Colonic mucosa (tissue), 4 donors: ENCODE results near the gene DPP10. TPM values are rescaled to one million over a fixed set of nuclear protein-coding genes. Genes with fewer than 3 reads are reported as not detected.
A peak's percentile ranks its signal among the peaks of the same experiment; 100 is the strongest.

Source experiments
- DNase-seq: peaks from one replicate; pipeline ENCODE4 v3.0.0-alpha.2; 2020
- H3K27ac ChIP-seq: fragments of 200-600 bp; one replicate; pipeline ENCODE4 v1.8.0; 2021
- H3K27me3 ChIP-seq: fragments of 200-600 bp; one replicate; pipeline ENCODE4 v1.8.0; 2021
- H3K36me3 ChIP-seq: fragments of 200-600 bp; one replicate; pipeline ENCODE4 v1.8.0; 2021
- H3K4me1 ChIP-seq: fragments of 200-600 bp; one replicate; pipeline ENCODE4 v1.8.0; 2021; ENCODE audit warnings: mild to moderate bottlenecking
- H3K4me3 ChIP-seq: fragments of 200-600 bp; one replicate; pipeline ENCODE4 v1.8.0; 2021
- H3K9ac ChIP-seq, 2 donors: one replicate each; pipeline ENCODE4 v1.7.0; 2013; ENCODE audit warnings: control low read depth in 2 of 2, low read depth in 2 of 2, low read length in 2 of 2
- H3K9me3 ChIP-seq: fragments of 200-600 bp; one replicate; pipeline ENCODE4 v1.8.0; 2021
- CTCF ChIP-seq: fragments of 200-600 bp; IDR thresholded peaks from one replicate; pipeline ENCODE4 v1.8.0; 2022; ENCODE audit warnings: antibody characterized with exemption, mild to moderate bottlenecking
- intact Hi-C: fragments of 100-400 bp; cut with DNase I; formaldehyde crosslinking; loops from one replicate; pipeline ENCODE4 v1.14.1; 2022
- total RNA-seq, 2 donors: library from RNA; stranded (reverse); fragmentation: NEBNext Ultra II Directional in 1 of 2; extraction: Animal tissue kit (Norgen Biotek cat#: 25700) in 1 of 2; gene quantifications; one replicate each; pipeline ENCODE4 v1.2.1, GENCODE V29; 2021
- donor health status: healthy.
- donor health status: DM: no; HTN: no; CAD: no.
- donor health status: DM: no; HTN: no; CAD: no.

The DPP10 gene
- total RNA-seq, 2 donors from 2014 or later: 6.0 to 8.1 TPM

DNA sequence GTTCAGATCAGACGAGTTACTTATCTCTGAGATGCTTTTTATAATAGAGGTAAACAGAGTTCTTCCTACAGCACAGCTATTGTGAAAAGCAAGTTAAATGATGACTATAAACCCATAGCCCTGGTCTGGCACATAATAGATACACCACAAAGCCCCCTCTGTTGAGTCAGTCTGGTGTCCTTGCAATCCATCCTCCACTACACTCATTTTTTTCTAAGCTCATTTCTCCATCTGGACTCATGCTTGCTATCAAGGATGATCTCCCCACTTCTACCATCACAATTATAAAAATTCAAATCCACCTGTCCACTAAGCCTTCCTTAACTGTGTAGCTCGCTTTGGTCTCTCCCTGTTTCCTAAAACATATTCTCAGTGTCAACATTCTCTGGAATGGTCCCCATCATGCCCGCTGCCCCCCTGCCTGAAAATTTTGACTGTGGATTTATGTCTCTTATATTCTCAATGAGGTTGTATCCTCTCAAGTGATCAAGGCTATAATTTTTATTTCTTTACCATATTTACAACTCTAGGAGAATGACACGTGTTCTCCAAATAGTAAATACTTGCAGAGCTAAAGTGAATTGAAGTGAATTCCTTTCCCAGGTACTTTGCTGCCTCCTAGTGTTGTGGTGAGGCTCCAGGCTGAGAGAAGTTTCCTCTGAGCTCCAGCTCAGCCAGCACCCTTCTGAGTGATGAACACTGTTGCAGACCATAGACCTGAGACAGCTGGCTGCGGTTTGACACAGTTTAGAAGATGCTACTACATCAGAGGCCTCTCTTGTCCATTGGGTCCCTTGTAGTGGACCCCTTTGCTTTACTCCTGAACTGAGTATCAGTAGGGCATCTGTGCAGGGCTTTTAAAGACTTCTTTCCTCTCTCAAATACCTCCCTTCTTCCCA is 108.7 kb downstream of the DPP10 start:
- peaks cover 4% of the 10 kb centered on the region for H3K4me1 ChIP-seq
- intact Hi-C loops: loop anchor here (5.0 kb wide), 1 partner anchor 574 kb away; no protein-coding TSS in a partner anchor
- DNase-seq: peak; percentile 78
- no peaks in the 10 kb centered on the region for H3K27me3 ChIP-seq
- no peaks in the 10 kb centered on the region for H3K36me3 ChIP-seq
- no peaks in the 10 kb centered on the region for H3K9me3 ChIP-seq
- no peak overlapping the region for H3K27ac ChIP-seq
- no peak overlapping the region for H3K9ac ChIP-seq
- TF ChIP-seq CTCF: peak; percentile 57
- no peak overlapping the region for H3K4me3 ChIP-seq

DNA sequence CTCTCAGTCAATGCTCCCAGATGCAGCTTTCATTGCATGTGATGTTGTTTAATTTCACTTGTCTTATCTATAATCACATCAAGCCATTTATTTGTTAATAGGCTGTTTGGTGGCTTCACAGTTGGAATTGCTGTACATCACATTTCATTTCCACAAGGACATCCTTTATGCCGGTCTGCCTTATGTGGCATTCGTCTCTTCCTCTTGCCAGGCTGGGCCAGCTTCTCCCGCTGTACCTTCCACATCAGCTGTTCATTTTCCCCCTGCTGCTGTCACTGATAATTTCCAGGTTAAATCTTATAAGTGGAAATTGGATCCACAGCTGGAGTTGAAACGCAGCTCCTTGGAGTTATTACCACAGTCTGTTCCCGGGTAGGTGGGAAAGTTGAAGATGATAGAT is 110.6 kb downstream of the DPP10 start:
- H3K9ac ChIP-seq: no peak overlapping the region
- no peak overlapping the region for H3K4me3 ChIP-seq
- no peaks in the 10 kb centered on the region for H3K27me3 ChIP-seq
- no peak for TF ChIP-seq CTCF
- H3K4me1 ChIP-seq: peaks cover 4% of the 10 kb centered on the region
- no peak overlapping the region for H3K27ac ChIP-seq
- H3K36me3 ChIP-seq: no peaks in the 10 kb centered on the region
- intact Hi-C loops: loop anchor here (5.0 kb wide), 1 partner anchor 576 kb away; no protein-coding TSS in a partner anchor
- H3K9me3 ChIP-seq: no peaks in the 10 kb centered on the region
- DNase-seq: no peak

DNA sequence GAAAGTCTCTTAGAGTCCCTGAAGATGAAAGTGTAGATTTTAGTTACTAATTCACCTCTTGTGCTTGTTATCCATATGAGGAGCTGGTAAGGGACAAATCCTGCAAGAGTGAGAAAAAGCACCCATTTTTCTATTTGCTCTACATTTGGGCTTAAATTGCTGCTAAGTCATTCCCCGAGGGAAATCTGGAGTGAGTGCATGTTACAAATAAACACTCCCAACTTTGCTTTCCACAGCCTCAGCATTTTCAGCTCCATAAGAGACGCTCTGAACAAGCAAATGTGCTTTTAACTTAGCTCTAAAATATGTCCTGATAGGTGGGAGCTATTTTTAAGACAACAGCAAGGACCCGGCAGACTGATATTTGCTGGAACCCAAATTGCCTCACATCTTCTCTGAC is 126.7 kb downstream of the DPP10 start:
- no peak for DNase-seq
- intact Hi-C loops: no loop called here
- Histone ChIP-seq H3K36me3 (no peaks in the 10 kb centered on the region), H3K27me3 (no peaks in the 10 kb centered on the region), H3K27ac (no peak overlapping the region), H3K9ac (no peak overlapping the region), H3K4me3 (no peak overlapping the region), H3K4me1 (no peaks in the 10 kb centered on the region), H3K9me3 (no peaks in the 10 kb centered on the region)
- no peak for TF ChIP-seq CTCF

DNA sequence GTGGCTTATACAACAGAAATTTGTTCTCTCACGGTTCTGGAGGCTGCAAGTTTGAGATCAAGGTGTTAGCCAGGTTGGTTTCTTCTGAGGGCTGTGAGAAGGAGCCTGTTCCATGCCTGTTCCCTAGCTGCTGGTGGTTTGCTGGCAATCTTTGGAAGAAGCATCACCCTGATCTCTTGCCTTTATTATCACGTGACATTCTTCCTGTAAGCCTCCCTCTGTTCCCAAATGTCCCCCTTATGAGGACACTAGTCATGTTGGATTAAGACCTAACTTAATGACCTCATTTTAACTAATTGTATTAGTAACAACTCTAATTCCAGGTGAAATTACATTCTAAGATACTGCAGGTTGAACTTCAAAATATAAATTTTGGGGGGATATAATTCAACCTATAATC is 135.2 kb downstream of the DPP10 start:
- Histone ChIP-seq H3K27me3 (no peaks in the 10 kb centered on the region), H3K4me3 (no peak overlapping the region), H3K36me3 (no peaks in the 10 kb centered on the region), H3K9ac (no peak overlapping the region), H3K9me3 (no peaks in the 10 kb centered on the region), H3K27ac (no peak overlapping the region), H3K4me1 (no peaks in the 10 kb centered on the region)
- intact Hi-C loops: no loop called here
- no peak for DNase-seq
- no peak for TF ChIP-seq CTCF

DNA sequence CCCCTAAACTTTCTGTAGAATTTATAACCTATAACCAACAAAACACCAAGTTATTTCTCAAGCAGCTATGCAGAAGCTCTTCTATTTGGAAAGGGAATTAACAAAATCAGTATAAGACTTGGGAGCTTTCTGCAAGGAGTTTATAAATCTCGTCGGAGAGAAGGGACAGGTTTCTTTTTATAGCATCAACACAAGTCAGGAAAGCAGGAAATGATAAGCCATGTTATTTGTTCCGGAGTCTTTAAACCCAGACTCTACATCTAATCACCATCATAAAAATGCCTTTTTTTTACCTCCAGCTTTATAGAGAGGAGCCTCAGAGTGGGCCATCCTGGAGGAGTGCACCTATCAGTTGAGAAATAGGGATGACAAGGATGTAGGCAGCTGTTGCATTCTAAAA is 137.1 kb downstream of the DPP10 start:
- no peaks in the 10 kb centered on the region for H3K9me3 ChIP-seq
- no peak for TF ChIP-seq CTCF
- intact Hi-C loops: no loop called here
- H3K36me3 ChIP-seq: no peaks in the 10 kb centered on the region
- H3K4me3 ChIP-seq: no peak overlapping the region
- H3K4me1 ChIP-seq: no peaks in the 10 kb centered on the region
- no peak for DNase-seq
- no peak overlapping the region for H3K9ac ChIP-seq
- no peaks in the 10 kb centered on the region for H3K27me3 ChIP-seq
- no peak overlapping the region for H3K27ac ChIP-seq
